ENCODE results near the gene CLSTN2. TPM values are rescaled to one million over a fixed set of nuclear protein-coding genes. Genes with fewer than 3 reads are reported as not detected.

CLSTN2 gene
- total RNA-seq, 1 donor from 2014 or later, result 11.8 TPM

GRCh38 chr3:140250945-140251344 is 316.0 kb downstream of the CLSTN2 start:
- no peak for DNase-seq (ENCODE audit: low spot score in 2 of 2)
- FAIRE-seq, result no peak

DNA sequence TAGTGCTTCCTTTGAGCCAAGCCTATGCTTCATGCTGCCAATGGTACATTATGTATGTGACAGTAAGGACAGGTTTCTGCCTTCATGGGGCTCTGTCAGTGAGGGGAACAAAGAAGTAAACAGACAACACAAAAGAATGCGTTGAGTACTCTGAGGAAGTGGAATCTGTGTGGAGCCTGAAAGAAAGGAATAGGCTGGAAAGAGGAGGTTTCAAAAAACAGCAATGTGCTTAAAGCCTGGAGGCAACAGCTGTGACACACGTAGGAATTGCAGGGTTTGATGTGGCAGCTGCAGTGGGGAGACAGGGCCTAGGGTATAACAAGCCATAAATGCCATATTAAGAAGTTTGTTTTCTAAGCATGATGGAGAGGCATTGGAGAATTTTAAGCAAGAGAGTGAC is 316.7 kb downstream of the CLSTN2 start:
- no peak for DNase-seq (ENCODE audit: low spot score in 2 of 2)
- FAIRE-seq, result no peak

DNA sequence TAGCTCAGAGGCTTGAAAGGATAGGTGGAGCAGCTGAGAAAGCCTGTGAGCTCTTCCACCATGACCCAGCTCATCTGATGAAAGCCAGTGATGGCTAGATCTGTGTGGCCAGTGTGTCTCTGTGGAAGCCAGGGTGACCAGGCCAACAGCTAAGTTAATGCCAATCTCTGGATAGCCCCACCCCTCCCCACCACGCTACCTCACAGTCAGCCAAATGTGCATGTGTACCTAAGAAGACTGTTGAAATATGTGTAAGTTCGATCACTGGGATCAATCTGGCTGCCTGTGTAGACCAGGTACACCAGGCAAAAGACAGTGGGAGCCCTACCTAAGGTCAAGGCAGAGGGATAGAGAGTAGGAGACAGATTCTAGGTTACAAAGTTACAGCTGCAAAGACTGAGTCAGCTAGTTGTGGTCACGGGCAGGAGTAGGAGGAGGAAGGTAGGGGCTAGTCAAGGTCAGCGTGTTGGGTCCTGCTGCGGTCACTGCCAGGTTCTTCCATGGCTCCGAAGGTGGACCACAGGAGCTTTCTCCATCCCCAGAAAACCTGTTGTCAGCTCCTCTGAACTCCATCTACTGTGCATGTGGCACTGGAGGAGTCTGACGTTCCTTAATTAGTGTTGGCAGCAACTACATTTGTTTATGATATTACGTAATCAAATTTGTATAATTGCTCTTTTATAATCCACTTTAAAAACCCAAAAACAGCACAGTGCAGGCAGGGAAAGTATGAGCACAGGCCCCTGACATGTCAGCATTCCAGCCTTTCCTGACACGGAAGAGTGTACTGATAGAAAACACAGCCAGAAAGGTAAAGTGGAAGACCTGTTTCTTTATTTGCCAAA is 318.0 kb downstream of the CLSTN2 start:
- DNase-seq (ENCODE audit: low spot score in 2 of 2), result no peak
- no peak for FAIRE-seq

DNA sequence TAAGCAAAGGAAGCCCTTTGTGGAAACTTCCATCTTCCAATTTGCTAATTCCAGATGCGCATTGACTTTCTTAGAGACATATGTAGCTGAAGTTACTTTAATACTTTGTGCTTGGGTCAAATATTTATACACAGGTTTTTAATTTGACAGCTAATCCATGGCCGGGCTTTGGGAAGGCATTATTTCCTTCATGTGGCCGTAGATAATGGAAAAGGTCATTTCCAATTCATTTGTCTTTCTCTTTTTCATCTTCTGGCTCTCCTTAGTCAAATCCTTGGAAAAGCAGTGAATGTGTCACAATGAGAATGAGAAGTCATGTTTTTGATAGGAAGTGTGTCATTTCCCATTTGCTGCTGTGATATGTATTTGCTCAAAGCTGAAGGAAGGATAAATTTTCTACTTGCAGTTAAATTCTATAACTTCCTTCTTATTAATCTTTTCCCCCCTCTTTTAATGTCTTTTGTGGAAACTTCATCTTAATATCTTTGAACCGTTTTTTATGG is 323.3 kb downstream of the CLSTN2 start:
- no peak for FAIRE-seq

DNA sequence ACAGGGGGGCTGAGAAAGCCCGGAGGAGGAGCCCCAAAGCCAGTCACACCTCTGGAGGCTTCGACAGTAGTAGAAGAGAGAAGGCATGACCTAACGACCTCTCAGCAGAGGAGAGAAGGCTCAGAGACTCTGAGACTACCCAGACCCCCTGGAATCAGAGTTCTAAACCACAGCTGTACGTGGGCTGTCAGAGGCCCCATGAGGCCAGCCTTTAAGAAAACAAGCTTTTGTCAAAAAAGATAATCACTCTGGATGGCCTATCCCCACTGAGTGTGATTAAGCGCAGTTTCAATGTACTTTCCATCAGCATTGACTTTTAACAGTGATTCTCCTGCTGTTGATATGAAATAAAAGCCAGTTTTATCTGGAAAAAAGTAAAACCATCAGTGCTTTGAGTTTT is 330.3 kb downstream of the CLSTN2 start:
- DNase-seq (ENCODE audit: low spot score in 2 of 2) (no peak), FAIRE-seq (no peak)

More for the DNA sequence above, 323.3 kb downstream of the CLSTN2 start:
- no peak for DNase-seq (ENCODE audit: low spot score in 2 of 2)

- no peak for DNase-seq (ENCODE audit: low spot score in 2 of 2)
- FAIRE-seq, result no peak
Observed at GRCh38 chr3:140268103-140268502, 333.1 kb downstream of the CLSTN2 start.

DNA sequence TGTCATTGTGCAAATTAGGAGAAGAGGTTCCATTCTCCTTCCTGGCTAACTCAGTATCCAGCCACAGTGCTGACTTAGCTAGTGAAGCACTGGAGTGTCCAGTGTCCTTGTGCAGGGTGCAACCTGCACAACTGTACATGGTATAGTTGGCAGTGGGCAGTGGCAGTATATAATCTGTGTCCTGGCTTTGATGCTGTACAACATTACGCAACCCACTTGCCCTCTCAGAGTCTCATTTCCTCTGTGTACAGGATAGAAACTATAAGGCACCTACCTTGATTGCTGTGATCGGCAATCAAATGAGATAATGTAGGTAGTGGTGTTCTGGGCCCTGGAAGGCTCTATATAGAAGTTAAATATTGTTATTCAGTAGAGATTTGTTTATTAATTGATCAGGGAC is 333.6 kb downstream of the CLSTN2 start:
- no peak for DNase-seq (ENCODE audit: low spot score in 2 of 2)
- FAIRE-seq, result no peak

GRCh38 chr3:140270329-140270728 is 335.3 kb downstream of the CLSTN2 start:
- FAIRE-seq (no peak), DNase-seq (ENCODE audit: low spot score in 2 of 2) (no peak)

DNA sequence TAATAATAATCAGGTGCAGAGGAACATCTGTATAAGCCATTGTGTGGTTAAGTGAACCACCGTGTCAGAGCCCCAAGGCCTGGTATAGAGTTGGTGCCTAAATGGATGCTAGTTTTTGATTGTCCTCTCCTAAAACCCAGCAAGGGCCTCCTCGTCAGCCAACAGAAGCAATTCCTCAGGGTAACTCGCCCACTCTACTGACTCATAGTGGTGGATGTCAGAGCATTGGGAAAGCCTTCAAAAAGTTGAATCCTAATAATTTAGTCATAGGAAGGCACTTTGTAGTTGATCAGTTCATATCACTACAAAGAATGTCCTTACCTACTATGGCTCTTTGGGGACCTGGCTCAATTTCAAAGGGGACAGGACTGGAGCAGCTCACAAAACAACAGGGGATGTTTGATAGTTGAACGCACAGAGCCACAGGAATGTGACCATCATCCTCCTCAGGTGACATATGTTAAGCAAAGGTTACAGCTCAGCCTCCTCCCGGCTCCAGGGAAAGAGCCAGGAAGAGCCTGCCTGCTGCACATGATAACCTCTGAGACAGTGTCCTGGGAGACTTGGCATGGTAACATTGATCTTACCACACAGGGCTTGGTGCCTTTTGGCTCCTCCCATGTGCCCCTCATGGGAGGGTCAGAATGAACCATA is 338.7 kb downstream of the CLSTN2 start:
- DNase-seq (ENCODE audit: low spot score in 2 of 2), result no peak
- no peak for FAIRE-seq

GRCh38 chr3:140274429-140274828 is 339.4 kb downstream of the CLSTN2 start:
- FAIRE-seq (no peak), DNase-seq (ENCODE audit: low spot score in 2 of 2) (no peak)

DNA sequence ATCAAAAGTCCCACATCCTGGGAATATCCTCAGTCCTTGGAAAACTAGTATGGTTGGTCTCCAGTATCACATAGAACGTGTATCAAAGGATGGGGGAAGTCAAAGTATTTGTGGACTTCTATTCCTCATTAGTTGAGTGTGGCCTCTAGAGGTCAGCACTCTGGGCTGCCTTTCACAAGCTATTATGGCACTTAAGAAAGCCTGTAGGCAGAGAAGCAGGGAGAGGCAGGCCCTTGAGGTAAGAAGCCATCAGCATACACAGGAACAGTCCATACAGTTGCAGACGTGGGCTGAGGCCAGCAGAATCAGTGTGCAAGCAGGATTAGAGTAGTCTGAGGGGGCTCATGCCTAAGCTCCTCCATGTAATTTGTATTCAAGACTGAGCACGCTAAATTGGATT is 341.7 kb downstream of the CLSTN2 start:
- DNase-seq (ENCODE audit: low spot score in 2 of 2) (no peak), FAIRE-seq (no peak)

DNA sequence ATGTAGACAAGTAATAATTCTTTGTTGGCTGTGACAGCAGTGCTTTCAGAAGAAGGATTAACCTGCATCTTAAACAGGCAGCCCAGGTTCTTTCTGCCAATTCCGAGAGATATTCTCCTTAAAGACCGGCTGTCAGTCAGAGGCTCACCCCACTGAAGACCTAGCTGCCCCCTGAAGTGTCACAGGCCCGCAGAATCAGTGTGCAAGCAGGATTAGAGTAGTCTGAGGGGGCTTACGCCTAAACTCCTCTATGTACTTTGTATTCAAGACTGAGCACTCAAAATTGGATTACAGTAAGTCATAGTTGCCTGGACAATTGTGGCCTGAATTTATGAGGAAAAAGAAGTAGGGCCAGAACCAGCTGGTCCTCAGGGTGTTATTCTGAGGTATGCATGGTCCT is 342.9 kb downstream of the CLSTN2 start:
- no peak for FAIRE-seq
- DNase-seq (ENCODE audit: low spot score in 2 of 2), result no peak

DNA sequence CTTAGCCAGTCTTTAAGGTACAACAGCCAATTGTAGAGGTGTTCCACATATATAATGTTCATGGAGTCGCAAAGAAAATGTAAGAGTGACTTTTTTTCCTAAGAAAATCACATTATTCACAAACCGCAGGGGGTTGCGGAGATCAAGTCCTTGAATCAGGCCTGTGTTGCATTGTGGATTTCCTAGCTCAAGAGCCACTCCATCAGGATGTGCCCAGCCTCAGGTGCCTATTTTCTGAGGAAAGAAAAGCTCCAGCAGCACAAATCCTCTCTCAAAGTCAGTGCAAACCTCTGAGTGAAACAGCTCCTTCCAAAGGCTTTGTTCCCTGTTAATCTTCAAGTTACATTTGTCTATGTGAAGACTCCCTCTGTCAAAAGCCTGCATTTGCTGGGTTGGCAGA is 349.4 kb downstream of the CLSTN2 start:
- DNase-seq (ENCODE audit: low spot score in 2 of 2) (no peak), FAIRE-seq (no peak)

DNA sequence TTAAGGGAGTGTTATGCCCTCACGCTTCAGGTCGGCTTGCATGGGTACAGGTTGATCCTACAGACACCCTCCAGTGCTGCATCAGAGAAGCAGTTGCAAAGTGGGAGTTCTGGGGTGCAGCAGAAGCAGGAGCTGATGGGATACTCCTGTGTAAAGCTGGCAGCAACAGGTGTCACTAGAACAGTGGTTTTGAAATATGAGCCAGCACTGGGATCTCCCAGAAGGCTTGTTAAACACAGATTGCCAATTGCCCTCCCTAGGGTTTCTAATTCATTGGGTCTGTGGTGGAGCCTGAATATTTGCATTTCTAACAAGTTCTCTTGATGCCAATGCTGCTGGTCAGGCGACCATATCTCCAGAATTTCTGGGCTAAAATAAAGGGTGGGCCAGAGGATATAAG is 350.4 kb downstream of the CLSTN2 start:
- FAIRE-seq (no peak), DNase-seq (ENCODE audit: low spot score in 2 of 2) (no peak)

DNA sequence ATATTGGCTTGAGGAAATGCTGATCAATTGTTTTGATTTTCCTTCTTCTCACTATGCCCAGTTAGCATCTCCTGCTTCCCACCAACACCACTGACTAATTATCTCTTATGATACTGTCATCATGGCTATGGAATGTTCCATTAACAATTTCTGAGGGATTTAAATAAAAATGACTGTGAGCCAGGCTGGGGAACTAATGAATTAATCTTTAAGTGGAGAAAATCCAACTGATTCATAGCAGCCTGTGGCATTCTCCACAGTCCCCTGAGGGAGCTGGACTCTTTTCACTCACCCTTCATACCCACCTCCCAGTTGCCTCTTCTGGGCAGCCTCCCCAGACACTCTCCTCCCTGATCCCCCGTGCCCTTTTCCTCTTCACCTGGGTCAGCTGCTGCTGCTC is 353.6 kb downstream of the CLSTN2 start:
- DNase-seq (ENCODE audit: low spot score in 2 of 2) (no peak), FAIRE-seq (no peak)

DNA sequence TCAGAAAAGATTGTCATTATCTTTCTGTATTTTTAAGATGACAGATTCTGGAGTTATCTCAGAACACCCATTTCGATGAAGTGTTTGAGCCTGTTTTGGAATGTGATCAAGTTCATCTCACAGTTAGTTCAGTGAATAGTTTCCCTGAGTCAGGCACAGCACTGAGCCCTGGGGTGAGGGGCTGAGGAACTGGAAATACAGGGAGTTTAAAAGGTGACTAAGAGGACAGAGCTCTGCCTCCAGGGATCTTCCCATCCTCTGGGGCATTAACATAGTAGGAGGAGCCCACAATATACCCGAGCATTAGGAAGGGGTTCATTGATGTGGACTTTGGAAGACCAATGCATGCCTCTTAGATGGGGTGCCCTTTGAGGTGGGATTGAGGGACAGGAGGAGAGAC is 355.1 kb downstream of the CLSTN2 start:
- DNase-seq (ENCODE audit: low spot score in 2 of 2) (no peak), FAIRE-seq (no peak)

DNA sequence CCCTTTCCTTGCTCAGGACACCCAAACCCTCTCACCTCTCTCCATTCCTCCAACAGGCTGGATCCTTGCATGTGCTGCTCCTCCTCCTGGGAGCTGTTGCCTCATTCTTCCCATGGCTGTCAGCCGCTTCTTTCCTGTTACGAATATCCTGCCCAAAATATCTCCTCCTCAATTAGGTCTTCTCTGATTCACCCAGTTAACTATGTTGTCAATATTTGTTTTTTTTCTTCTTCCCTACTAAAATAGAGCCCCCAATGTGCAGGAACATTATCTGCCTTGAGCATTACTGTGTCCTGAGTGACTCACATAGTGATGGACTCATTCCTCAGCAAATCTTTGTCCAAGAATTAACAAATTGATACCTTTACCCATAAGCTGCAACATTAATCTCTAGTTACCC is 357.2 kb downstream of the CLSTN2 start:
- FAIRE-seq, result no peak
- no peak for DNase-seq (ENCODE audit: low spot score in 2 of 2)

DNA sequence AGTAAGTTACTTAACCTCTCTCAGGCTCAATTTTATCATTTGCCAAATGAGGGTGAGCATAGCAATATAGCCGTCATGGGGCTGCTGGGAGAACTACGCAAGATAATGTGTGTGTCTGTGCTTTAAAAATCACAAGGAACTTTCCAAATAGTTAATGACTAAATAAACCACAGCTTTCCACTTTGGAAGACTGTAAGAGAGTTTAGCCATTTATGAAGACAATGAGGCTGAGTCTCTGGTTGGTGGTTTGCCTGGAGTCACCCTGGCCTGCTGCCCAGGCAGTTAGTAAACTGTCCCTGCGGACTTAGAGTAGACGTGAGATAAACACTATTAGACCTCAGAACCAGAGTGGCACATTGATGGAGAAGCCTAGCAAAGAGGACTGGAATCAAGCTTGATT is 357.7 kb downstream of the CLSTN2 start:
- FAIRE-seq (no peak), DNase-seq (ENCODE audit: low spot score in 2 of 2) (no peak)

DNA sequence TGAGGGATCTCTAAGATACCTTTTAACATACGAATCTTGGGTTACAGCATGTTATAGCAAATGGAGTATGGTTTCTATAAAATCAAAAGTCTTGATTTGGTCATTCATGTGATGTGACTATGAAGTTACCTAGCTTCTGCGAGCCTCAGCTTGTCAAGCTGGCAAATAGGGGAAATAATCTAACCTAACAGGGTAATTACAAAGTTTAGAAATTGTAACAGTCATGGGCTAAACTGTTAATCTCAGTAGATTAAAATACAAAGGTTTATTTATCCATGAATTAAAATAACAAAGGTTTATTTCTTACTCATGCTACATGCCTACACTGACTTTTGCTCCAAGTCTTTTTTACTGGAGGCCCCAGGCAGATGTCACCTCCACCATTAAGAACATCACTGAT is 359.1 kb downstream of the CLSTN2 start:
- DNase-seq (ENCODE audit: low spot score in 2 of 2), result no peak
- no peak for FAIRE-seq

GRCh38 chr3:140296796-140297352 is 361.9 kb downstream of the CLSTN2 start:
- no peak for FAIRE-seq
- DNase-seq (ENCODE audit: low spot score in 2 of 2), result no peak

DNA sequence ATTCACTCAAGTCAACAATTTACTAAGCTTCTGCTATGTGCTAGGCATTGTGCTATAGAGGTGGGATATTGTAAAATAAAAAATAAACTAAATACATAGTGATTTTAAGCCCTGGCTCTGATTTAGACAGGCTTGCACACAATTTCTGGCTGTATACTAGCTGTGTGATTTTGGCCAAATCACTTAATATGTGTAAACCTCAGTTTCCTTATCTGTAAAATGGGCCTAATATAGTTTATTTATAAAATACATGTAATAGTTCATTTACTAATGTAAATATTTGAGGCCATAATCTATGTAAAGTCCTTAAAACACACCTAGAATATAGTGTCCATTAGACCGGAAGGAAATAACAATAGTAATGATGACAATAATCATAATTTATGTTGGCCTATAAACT is 363.1 kb downstream of the CLSTN2 start:
- FAIRE-seq, result no peak
- no peak for DNase-seq (ENCODE audit: low spot score in 2 of 2)
